Stomach (tissue), 4 donors: ENCODE measurements around the gene FBP1.

Experiments used
- POLR2A ChIP-seq, 4 donors: fragments of 450-650 bp; IDR thresholded peaks; one replicate each; pipeline ENCODE4 v1.6.1; 2016; ENCODE audit warnings: antibody characterized with exemption in 4 of 4, control low read depth in 2 of 4, mild to moderate bottlenecking in 1 of 4, moderate library complexity in 1 of 4
- TF ChIP-seq, protein P1 (sequence below), 7 experiments: fragments of 450-650 bp in 4 of 7; fragments of 200-600 bp in 3 of 7; sonication (generic) in 3 of 7; IDR thresholded peaks; one replicate each; pipeline ENCODE4 v1.5.1; 2016 to 2019; ENCODE audit warnings: antibody characterized with exemption in 7 of 7, control low read depth in 2 of 7, mild to moderate bottlenecking in 1 of 7

DNA sequence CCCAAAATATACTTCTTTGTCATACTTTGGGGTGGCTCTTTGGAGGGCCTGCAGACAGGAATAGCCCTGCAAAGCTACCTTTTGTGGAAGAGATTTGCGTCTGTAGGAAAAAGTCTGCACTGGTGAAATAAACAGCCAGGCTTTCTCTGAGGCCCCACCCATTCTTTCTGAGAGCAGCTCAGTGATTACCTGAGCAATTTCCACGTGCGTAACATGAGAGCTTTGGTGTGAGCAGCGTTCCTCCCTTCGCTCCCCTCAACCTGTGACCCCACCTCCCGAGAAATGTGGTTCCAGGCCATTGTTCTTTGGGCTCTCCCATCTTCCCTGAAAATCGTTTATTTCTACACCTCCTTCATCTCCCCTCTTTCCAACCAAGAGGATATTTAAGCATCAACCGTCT lies 23.8 kb upstream of the FBP1 start:
- TF ChIP-seq, protein P1, sequence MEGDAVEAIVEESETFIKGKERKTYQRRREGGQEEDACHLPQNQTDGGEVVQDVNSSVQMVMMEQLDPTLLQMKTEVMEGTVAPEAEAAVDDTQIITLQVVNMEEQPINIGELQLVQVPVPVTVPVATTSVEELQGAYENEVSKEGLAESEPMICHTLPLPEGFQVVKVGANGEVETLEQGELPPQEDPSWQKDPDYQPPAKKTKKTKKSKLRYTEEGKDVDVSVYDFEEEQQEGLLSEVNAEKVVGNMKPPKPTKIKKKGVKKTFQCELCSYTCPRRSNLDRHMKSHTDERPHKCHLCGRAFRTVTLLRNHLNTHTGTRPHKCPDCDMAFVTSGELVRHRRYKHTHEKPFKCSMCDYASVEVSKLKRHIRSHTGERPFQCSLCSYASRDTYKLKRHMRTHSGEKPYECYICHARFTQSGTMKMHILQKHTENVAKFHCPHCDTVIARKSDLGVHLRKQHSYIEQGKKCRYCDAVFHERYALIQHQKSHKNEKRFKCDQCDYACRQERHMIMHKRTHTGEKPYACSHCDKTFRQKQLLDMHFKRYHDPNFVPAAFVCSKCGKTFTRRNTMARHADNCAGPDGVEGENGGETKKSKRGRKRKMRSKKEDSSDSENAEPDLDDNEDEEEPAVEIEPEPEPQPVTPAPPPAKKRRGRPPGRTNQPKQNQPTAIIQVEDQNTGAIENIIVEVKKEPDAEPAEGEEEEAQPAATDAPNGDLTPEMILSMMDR (IDR thresholded peaks at IDR 0.05) = no peak
- no peak for TF ChIP-seq POLR2A (IDR thresholded peaks at IDR 0.05)
